GM18867 (cell line): ENCODE results near the gene KLHDC10.
"Not testable (repeated sequence)": the region's sequence is repeated elsewhere in the genome, so short reads cannot be mapped to it uniquely, and the experiment has no call there.

Experiments
- ATAC-seq: cut with Tn5 transposase; IDR thresholded peaks from one replicate; pipeline ENCODE4 v1.9.1; 2021; ENCODE audit warnings: mild to moderate bottlenecking, moderate library complexity; ENCODE audit not compliant: unreplicated experiment

The KLHDC10 gene

GRCh38 chr7:130140551-130141160 is 70.3 kb downstream of the KLHDC10 start:
- ATAC-seq, result no peak

GRCh38 chr7:130141161-130141883 is 71.0 kb downstream of the KLHDC10 start:
- ATAC-seq, result no peak

- no peak for ATAC-seq
These were observed 71.7 kb downstream of the KLHDC10 start for GRCh38 chr7:130141884-130142653.

GRCh38 chr7:130142654-130143333 is 72.5 kb downstream of the KLHDC10 start:
- ATAC-seq, result no peak

GRCh38 chr7:130143334-130143732 is 73.0 kb downstream of the KLHDC10 start:
- ATAC-seq, result no peak

- no peak for ATAC-seq
These were observed 73.6 kb downstream of the KLHDC10 start for GRCh38 chr7:130143986-130144311.

- ATAC-seq, result no peak
These were observed 74.2 kb downstream of the KLHDC10 start for GRCh38 chr7:130144312-130145171.

GRCh38 chr7:130145424-130146100 is 75.2 kb downstream of the KLHDC10 start:
- no peak for ATAC-seq

- not testable (repeated sequence) for ATAC-seq
These were observed 75.8 kb downstream of the KLHDC10 start for GRCh38 chr7:130146142-130146541.

- ATAC-seq, result no peak
These were observed 76.5 kb downstream of the KLHDC10 start for GRCh38 chr7:130146693-130147405.

GRCh38 chr7:130147710-130148325 is 77.5 kb downstream of the KLHDC10 start:
- no peak for ATAC-seq

- ATAC-seq, result no peak
These were observed 78.2 kb downstream of the KLHDC10 start for GRCh38 chr7:130148561-130148960.

GRCh38 chr7:130149281-130150139 is 79.2 kb downstream of the KLHDC10 start:
- peak; percentile 46 for ATAC-seq

GRCh38 chr7:130150587-130150986 is 80.3 kb downstream of the KLHDC10 start:
- ATAC-seq, result no peak

- ATAC-seq, result no peak
These were observed 81.5 kb downstream of the KLHDC10 start for GRCh38 chr7:130151591-130152492.

GRCh38 chr7:130152493-130153210 is 82.3 kb downstream of the KLHDC10 start:
- ATAC-seq, result no peak
